COR-L47 (cell line): ENCODE results near the gene MOSPD3.

Source experiments
- DNase-seq: peaks from one replicate; lab custom pipeline; 2025; lab: John Stamatoyannopoulos, UW

Gene MOSPD3

DNA sequence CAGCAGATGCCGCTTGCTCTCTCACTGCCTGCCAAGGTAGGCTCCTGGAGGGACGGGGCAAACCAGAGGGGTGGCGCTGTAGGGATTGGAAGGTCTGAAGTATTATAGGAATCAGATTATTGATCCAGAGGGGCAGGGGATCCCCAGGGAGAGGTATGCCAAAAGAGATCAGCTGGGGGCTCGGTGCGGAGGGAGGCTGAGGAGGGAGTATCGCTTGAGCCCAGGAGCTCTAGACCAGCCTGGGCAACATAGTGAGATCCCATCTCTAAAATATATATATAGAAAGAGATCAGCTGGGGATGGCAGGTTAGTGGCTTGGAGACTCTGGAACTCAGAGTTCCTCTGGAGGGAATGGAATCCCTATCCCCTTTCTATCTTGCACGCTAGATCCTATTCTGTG is 17.2 kb upstream of the MOSPD3 start:
- no peak for DNase-seq

DNA sequence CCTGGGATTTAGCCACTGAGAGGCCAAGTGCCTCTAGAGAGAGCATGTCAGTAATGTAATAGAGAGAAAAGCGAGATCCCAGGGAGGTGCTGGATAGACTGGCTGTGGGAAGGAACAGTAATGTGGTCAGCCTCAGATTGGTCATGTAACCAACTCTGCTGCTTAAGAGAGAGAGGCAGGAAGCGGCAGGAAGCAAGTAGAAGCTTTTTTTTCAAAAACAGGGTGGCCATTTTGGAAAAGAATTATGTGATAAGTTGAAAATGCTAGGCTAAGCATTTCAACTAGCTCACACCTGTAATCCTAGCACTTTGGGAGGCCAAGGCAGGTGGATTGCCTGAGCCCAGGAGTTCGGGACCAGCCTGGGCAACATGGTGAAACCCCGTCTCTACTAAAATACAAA is 13.9 kb upstream of the MOSPD3 start:
- no peak for DNase-seq

DNA sequence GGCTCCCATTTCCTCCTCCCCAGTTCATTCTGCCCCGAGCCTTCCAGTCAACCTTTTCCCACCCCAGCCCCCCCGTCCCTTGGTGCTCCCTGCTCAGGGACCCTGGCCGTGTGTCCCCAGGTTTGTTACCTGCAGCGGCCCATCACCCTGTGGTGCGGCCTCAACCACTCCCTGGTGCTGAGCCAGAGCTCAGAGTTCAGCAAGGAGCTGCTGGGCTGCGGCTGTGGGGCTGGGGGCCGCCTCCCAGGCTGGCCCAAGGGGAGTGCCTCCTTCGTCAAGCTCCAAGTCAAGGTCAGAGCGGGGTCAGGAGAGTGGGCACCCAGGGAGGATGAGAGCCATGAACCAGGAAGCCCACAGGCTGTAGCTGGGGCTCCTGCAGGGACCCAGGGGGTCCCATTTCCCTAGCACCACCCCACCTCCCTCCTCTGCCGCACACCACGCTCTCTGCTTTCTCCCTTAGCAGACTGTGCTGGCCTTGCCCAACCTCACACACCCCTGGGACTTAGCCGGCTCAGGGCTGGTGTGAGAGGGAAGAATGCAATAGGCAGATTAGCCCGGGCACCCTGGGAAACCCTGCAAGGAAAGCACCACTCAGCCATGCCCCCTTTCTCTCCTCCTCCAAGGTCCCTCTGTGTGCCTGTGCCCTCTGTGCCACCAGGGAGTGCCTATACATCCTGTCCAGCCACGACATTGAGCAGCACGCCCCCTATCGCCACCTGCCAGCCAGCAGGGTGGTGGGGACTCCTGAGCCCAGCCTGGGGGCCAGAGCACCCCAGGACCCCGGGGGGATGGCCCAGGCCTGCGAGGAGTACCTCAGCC is 12.2 kb upstream of the MOSPD3 start:
- no peak for DNase-seq

DNA sequence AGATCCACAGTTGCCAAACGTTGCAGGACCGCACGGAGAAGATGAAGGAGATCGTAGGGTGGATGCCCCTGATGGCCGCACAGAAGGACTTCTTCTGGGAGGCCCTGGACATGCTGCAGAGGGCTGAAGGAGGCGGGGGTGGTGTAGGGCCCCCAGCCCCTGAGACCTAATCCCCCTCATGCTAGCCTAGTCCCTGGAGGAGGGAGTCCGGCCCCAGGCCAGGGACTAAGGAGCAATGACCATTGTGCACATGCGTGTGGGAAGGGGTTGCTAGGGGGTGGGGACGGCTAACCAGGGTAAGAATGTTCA is 11.7 kb upstream of the MOSPD3 start:
- no peak for DNase-seq

DNA sequence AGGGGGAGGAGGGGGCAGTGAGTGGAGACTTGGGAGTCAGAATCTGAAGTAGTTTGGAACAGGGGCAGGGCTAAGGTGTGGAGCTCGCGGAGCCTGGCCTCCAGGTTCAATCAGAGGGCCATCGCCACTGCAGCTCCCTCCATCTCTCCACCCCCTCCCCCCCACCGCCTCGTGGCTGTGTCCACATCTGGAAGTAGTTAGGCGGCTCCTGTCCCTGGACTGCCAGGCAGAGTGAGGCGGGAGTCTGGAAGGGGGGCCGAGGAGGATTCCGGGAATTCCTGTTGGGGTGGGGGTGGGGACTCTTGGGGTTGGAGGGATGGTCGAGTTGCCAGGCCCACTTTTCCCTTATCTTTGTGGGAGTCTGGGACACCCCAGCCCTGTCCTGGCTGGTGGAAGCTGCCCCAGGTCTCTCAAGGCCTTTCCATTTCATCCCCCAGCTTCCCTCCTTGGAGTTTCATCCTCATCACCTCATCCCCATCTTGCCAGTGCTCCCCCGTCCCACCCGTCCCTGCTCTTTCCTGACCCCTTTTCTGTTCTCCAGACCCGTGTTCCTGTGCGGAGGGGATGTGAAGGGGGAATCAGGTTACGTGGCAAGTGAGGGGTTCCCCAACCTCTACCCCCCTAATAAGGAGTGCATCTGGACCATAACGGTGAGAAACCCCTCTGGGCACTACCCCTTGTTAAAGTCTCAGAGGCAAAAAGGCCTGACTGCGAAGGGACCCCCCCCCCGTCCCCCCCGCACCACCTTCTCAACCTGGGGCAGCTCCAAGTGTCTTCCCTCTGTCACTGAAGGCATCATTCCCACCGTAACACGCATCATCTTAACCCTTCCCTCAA is 9.2 kb upstream of the MOSPD3 start:
- DNase-seq = no peak

DNA sequence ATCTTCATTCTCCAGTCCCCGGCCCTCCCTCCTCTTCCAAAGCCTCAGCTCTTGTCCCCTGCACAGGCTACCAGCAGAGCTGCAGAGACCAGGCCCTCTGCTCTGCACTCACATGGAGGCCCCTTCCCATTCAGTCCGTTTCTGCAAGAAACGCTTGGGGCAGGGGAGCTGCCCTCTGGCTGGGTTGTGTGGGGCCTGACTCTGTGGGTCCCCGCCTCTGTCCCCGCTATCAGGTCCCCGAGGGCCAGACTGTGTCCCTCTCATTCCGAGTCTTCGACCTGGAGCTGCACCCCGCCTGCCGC is 8.7 kb upstream of the MOSPD3 start:
- no peak for DNase-seq

DNA sequence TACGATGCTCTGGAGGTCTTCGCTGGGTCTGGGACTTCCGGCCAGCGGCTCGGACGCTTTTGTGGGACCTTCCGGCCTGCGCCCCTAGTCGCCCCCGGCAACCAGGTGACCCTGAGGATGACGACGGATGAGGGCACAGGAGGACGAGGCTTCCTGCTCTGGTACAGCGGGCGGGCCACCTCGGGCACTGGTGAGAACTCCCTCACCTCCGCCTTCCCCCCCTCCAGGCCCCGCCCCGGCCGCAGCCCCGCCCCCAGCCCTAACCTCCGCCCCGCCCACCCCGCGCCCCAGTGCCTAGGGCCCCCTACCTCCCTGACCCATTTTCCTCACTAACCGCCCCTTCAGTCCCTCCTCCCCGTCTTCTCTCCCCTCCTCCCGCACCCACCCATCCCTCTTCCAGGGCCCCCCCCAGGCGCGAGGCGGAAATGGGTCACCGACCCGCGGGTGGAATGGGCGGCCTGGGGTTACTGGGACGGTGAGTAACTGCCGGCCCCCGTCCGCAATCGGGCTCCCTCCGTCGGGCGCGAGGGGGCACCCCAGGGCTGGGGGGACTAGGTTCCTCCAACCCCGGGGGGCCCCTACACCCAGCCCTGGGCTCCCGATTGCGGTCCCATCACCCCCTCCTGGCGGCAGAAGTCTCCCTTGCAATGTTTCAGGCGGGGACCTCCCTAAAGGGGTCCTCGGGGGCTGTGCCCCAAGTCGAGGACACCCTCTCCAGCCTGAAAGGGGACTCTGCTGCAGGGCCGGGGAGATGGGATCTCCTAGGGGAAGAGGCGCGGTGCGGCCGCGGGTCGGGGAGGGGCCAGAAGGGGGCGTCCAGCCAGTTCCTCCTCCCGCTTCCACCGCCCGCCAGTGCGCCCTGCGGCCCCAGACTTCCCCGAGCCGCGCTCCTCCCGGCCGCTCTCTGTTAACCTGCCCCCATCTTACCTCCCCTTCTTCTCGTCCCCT is 8.0 kb upstream of the MOSPD3 start:
- peak; percentile 71 for DNase-seq

DNA sequence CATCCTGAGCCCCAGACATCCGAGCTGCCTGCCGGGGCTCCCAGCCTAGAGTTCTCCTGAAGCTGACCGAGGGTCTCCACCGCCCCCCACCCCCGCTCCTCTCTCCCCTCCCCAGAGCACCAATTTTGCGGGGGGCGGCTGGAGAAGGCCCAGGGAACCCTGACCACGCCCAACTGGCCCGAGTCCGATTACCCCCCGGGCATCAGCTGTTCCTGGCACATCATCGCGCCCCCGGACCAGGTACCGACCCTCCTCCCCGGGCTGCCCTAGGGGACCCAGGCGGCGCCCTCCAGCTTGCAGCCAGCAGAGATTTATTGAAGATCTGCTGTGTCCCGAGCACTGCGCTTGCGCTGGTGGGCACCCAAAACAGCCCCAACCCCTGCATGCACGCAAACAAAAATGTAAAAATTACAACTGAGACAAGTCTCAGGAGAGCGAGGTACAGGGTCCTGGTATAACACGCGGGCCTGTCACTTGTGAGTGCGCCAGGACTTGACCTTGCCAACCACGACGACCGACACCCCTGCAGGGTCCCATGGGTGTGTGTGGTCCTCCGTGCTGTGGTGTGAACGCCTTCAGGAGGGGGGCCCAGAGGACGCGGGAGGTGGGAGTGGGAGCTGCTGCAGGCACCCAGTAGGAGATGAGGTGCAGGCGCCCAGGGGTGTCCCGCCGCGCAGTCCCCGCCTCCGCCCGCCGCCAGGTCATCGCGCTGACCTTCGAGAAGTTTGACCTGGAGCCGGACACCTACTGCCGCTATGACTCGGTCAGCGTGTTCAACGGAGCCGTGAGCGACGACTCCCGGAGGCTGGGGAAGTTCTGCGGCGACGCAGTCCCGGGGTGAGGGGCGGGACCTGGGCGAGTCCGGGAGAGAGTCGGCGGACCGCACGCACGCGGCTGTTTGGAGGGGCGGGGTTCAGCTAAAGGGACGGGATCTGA is 7.1 kb upstream of the MOSPD3 start:
- DNase-seq = no peak

DNA sequence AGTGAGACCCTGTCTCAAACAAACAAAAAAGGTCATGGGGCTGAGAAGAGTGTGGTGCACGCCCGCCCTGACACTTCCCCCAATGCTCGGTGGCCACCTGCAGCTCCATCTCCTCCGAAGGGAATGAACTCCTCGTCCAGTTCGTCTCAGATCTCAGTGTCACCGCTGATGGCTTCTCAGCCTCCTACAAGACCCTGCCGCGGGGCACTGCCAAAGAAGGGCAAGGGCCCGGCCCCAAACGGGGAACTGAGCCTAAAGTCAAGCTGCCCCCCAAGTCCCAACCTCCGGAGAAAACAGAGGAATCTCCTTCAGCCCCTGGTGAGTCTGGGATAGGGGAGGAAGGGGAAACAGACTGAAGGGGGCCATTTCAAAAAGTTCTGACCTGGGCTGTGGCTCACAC is 6.0 kb upstream of the MOSPD3 start:
- DNase-seq = no peak

DNA sequence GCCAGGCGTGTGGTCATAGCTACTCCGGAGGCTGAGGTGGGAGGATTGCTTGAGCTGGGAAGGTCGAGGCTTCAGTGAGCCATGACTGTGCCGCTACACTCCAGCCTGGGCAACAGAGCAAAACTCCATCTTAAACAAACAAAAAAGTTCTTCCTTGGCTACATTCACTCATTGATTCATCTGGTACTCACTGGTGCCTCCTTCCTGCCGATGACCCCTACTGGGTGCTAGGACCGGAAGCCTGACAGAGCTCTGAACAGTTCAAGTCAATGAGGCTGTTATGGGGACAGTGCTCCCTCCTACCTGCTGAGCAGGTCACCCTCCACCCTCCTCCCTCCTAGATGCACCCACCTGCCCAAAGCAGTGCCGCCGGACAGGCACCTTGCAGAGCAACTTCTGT is 5.2 kb upstream of the MOSPD3 start:
- no peak for DNase-seq

DNA sequence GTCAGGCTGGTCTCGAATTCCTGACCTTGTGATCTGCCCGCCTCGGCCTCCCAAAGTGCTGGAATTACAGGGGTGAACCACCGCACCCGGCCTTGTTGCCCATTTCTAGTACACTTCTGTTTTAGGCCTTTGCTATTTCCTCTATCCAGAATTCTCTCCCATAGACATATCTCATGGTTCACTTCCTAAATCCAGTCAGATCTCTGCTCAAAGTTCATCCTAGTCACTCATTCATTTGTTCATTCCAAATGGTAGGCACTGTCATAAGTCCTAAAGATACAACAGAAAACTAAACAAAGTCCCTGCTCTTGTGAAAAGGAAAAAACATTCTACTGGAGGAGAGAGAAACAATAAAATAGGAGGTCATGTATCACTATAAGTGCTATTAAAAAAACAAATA is 2.4 kb upstream of the MOSPD3 start:
- no peak for DNase-seq

DNA sequence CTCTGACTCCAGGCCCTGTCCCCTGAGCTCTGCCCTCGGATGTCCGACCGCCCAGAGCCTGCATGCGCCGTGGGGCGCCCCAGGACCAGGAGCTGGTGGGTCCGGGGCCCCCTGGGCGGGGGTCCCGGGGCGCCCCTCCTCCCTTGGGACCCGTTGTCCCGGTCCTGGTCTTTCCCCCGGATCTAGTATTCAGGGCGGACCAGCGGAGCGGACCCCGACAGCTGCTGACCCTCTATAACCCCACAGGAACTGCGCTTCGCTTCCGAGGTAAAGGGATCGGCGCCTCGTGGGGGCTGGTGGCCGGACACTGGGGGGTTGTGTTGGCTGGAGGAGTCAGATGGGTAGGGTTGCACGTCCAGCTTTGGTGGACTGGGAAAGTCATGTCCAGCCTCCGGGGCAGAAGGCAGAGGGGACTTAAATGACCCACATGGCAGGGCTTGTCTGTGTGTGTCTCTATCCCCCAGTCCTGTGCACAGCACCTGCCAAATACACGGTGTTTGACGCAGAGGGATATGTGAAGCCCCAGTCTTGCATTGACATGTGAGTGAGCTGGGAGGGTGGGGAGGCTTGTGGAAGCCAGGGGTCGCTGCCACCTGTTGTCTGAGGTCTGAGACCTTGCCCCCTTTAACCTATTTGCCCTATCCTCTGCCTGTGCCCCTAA is 520 bp downstream of the MOSPD3 start:
- no peak for DNase-seq

DNA sequence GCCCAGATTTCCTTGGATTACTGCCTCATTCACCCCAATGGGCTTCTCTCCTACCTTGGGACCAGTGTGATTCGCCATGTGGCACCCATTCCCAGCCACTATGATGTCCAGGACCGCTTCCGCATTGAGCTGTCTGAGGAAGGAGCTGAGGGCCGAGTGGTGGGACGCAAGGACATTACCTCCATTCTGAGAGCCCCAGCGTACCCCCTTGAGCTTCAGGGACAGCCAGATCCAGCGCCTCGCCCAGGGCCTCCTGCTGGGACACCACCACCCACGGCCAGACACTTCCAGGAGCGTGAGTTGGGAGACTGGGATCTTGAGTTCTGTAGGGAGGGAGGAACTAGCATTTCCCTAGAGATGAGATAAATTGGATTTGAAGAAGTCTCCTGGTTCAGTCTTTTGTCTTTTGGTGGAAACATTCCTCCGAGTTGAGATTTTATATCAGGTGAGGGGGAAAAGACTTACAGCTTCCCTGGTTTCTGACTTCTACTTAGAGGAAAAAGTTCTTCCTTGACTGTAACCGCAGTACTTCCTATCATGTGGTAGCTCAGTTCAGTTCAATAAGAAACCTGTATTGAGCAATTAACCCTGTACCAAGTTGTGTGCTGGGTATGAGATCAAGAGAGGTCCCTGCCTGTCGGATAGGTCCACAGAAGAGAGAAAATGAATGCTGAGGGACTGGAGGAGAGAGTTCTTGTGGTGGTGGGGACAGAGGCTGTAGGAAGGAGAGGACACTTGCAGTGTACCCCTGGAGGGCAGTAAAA is 1.3 kb downstream of the MOSPD3 start:
- no peak for DNase-seq

DNA sequence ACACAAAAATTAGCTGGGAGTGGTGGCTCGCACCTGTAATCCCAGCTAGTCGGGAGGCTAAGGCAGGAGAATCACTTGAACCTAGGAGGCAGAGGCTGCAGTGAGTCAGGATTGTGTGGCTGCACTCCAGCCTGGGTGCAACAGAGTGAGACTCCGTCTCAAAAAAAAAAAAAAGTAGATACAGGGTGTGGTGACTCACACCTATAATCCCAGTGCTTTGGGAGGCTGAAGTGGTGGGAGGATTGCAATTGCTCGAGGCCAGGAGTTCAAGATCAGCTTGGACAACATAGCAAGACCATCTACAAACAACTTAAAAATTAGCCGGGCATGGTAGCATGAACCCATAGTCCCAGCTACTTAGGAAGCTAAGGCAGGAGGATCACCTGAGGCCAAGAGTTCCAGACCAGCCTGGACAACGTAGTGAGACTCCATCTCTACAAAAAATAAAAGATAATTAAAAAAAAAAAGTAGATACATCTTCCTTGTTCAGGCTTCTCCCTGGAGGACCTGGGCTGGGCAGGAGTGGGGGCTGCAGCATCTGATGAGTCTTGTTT is 2.0 kb downstream of the MOSPD3 start:
- DNase-seq = no peak

DNA sequence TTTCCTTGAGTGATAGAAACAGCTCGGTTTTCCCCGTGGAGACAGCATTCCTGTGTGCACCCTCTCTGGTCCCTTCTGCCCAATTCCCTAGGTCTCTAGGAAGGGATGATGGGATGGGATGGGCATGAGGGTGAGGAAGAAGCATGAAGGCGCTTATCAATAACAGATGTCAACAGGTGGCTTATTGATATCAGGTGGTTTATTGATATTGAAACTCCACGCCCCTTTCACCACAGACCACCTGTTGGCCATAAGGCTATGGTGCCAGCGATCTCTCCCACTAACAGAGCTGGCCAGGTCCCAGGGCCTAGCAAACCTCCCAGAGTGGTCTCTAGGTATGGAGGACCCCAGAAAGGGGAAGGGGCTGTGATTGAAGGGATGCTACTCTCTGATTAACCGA is 7.9 kb downstream of the MOSPD3 start:
- no peak for DNase-seq

DNA sequence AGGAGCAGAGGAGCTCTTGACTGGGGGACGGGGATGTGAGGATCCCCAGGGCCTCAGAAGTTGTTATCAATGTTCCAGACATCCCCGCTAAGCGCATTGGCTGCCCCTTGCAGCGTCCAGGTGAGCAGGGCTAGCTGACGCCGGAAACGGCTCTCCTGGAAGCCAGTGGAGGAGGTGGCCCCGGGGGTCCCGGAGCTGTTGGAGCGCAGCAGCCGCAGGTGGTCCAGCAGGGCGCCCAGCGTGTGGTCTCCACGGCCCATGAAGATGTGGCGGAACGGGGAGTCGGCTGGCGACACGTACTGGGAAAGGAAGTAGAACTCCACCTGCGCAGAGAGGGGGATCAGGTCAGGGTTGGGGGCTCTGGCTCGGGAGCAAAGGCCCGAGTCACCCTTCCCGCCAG is 8.5 kb downstream of the MOSPD3 start:
- DNase-seq = no peak

DNA sequence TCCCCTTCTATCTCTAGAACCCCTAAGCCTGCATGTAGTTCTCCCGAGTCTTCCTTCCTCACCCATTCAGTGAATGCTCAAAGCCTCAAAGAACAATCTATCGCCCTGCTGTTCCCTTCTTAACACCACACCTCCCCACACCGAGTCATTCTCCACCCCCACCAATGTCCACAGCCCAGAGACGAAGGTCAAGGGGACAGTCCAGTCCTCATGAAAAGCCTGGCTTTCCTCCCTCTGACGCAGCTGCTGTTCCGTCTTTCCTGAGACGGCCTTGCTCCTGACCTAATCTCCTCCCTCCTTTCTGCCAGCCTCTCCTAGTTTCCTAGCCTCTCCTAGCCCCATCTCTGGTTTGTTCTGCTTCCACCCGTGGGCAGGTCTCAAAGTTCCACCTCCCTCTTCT is 9.2 kb downstream of the MOSPD3 start:
- no peak for DNase-seq

DNA sequence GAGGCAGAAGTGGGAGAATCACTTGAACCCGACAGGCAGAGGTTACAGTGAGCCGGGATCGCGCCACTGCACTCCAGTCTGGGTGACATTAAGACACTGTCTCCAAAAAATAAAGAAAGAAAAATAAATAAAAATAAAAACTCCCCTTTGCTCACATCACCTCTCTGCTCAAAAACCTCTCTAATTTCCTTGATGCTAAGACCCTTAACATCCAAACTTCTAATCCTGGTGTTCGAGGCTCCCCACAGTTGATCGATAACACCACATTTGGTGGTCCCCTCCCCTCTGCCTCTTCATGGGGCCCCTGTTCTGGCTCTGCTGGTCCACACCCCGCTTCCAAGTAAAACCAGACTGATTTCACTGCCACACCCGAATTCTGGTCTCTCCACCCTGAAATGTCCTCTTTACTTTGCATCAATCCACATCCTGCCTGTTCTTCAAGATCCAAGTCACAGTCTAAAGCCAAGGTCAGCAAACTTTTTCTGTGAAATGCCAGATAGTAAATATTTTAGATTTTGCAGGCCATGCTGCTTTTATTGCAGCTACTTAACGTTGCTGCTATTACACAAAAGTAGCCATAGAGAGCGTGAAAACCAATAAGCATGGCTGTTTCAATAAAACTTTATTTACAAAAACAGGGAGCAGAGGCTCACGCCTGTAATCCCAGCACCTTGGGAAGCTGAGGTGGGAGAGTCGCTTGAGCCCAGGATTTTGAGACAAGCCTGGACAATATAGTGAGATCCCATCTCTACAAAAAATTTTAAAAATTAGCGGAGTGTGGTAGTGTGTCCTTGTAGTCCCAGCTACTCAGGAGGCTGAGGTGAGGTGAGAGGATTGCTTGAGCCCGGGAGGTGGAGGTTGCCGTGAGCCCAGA is 11.8 kb downstream of the MOSPD3 start:
- no peak for DNase-seq

DNA sequence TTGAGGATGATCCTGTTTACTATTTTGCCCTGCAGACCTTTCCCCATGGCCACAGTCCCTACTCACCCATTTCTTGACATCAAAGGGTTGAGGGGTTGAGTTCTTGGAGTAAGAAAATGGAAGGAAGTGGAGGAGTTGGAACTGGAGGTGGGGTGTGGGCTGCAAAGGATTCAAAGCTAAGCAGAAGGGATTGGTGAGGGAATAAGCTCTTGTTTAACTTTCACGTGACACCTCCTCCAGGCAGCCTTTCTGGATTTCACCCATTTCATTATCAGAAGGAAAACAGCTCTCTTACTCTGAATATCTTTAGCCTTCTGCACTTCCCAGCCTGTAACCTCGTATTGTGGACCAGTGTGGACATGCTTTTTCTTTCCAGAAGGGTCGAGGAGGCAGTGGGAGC is 13.7 kb downstream of the MOSPD3 start:
- DNase-seq = no peak
